Upper lobe of left lung (tissue), 4 donors: ENCODE data around the gene TGIF1.

Experiments
- CTCF ChIP-seq, 6 experiments: fragments of 450-650 bp in 4 of 6; fragments of 200-600 bp in 2 of 6; sonication (generic) in 2 of 6; IDR thresholded peaks; one replicate each; pipeline ENCODE4 v1.5.1; 2016 to 2019; ENCODE audit warnings: antibody characterized with exemption in 6 of 6
- EP300 ChIP-seq, 4 donors: sonication (generic); formaldehyde crosslinking; IDR thresholded peaks; one replicate each; pipeline ENCODE4 v1.5.1; 2017; ENCODE audit warnings: antibody characterized with exemption in 4 of 4, control low read depth in 2 of 4
- POLR2A ChIP-seq, 4 donors: fragments of 450-650 bp; IDR thresholded peaks; one replicate each; pipeline ENCODE4 v1.5.1; 2016 to 2017; ENCODE audit warnings: antibody characterized with exemption in 4 of 4, mild to moderate bottlenecking in 2 of 4
- POLR2AphosphoS5 ChIP-seq, 2 donors: sonication (generic); formaldehyde crosslinking; IDR thresholded peaks; one replicate each; pipeline ENCODE4 v1.5.1; 2017; ENCODE audit warnings: antibody characterized with exemption in 2 of 2

- TF ChIP-seq CTCF (IDR thresholded peaks at IDR 0.05) (no peak), POLR2A (IDR thresholded peaks at IDR 0.05) (no peak), POLR2AphosphoS5 (IDR thresholded peaks at IDR 0.05) (no peak), EP300 (IDR thresholded peaks at IDR 0.05) (no peak)
These were observed 18.9 kb downstream of the TGIF1 start for GRCh38 chr18:3468833-3469232.
